ENCODE results near the gene STK11IP.

STK11IP gene

GRCh38 chr2:219563271-219563928, 34.3 kb upstream of the STK11IP start:
- DNase-seq (ENCODE audit: low read depth), result no peak

DNA sequence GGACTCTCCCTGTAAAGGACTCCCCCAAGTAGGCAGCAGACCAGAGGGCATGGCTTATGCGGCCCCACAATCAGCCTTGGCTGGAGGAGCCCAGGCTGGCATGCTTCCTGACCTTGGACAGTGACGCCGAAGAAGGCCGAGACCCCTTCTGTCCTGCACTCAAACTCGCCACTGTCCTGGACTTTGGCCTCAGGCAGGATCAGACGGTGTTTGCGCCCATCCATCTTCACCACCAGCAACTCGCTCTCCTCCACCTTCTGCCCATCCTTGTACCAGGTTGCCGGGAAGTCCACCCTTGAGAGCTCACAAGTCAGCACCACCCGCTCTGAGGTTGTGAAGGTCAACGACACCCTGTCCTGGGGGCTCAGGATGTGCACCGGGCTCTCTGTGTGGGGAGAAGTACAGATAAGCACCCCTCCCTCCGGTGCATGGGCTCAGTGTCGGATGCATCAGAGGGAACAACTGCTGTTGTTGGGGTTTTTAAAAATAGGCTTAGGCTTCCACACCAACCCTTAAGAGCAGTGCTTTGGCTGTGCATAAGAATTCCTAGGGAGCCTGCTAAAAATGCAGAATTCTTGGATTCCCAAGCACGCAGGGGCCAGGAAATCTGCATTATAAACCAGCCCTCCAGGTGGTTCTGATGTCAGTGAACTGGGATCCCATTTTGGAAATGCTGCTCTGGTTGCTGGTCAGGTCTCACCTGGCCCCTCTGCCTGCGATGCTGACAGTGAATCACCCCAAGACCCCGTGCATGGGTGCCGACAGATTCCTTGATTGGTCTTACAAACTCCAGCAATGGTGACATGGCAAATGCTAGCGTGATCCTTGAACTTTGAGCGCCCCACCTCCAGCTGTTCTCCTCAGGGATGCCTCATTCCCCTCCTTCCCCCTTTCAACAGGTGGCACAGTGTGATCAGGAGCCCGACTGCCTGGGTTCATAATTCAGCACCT, 32.3 kb upstream of the STK11IP start:
- DNase-seq (ENCODE audit: low read depth), result no peak

GRCh38 chr2:219566640-219567039, 31.0 kb upstream of the STK11IP start:
- DNase-seq (ENCODE audit: low read depth), result no peak

DNA sequence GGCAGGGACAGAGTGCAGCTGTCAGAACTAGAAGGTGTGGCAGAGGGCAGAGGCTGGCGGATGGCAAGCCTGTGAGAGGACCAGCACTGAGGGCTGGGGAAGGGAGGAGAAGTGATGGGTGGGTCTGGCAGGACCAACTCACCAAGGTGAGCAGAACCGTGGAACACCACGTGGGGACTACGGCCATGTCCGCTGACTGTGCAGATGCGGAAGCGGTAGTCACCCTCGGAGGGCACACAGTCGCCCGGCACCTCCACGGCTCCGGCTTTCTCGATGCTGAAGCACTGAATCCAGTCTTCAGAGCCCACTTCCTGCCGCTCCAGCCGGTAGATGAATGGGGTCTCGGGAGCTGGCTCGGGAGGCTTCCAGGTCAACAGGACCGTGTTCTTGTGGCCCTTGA, 30.5 kb upstream of the STK11IP start:
- DNase-seq (ENCODE audit: low read depth), result no peak

DNA sequence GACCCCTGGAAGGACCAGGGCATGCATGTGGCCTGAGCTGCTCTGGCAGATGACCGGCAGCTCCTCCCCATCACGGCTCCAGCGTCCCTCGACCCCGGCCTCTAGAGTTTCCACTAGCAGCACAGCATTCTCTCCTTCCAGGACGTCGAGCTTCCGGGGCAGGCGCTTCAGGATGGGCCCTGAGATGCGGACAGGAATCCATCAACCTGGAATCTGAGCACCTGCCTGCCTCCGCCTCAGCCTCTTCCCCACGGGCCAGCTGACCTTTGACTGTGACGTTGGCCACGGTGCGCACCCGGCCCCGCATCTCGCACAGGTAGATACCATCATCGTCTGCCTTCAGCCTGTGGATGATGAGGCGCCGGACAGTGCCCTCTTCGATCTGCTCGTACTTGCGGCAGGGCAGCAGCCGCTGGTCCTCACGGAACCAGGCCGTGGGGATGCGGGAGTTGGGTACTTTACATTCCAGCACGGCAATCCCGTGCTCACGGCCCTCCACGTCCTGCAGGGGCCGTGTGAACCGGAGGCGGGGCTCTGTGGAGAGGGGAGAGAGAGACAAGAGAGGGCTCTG, 29.8 kb upstream of the STK11IP start:
- DNase-seq (ENCODE audit: low read depth), result no peak

GRCh38 chr2:219569041-219569440, 28.6 kb upstream of the STK11IP start:
- DNase-seq (ENCODE audit: low read depth), result no peak

DNA sequence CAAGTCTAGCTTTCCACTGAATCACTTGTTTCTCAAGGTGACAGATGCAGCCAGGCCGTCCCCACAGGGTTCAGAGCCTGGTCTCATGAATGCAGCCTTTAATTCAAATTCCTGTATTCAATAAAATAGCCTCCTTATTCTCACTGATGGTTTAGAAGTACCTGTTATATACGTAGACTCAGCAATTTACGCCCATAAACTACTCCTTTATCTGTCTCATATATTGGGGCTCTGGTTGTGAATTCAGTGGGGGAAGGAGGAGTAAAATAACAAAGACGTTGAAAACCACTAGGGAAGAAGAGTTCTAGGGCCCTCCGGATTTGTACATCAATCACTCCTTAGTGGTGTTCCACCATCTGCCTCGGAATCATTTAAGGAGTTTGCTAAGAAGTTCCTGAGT, 28.0 kb upstream of the STK11IP start:
- no peak for DNase-seq (ENCODE audit: low read depth)

- no peak for DNase-seq (ENCODE audit: low read depth)
Observed at GRCh38 chr2:219570194-219570923, 27.3 kb upstream of the STK11IP start.

DNA sequence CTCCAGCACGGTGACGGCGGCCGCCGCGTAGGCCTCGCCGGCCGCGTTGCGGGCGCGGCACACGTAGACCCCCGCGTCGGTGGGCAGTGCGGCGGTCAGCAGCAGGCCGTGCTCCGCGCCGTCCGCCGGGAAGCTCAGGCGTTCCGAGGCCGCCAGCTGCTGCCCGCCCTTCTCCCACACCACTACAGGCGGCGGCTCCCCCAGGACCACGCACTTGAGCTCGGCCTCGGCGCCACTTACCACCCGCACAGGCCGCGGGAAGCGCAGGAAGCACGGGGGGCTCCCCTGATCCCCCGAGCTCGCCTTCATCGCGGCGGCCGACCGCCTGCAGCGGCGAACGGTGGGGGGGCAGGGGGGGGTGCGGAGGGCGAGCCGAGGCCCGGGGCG, 26.7 kb upstream of the STK11IP start:
- DNase-seq (ENCODE audit: low read depth), result no peak

GRCh38 chr2:219571311-219572236, 26.1 kb upstream of the STK11IP start, which contains the start of gene OBSL1:
Gene OBSL1 (minus strand): TSS chr2:219571539. CDS start chr2:219571232, 307 bp downstream.
- peak; percentile 91 for DNase-seq (ENCODE audit: low read depth)

DNA sequence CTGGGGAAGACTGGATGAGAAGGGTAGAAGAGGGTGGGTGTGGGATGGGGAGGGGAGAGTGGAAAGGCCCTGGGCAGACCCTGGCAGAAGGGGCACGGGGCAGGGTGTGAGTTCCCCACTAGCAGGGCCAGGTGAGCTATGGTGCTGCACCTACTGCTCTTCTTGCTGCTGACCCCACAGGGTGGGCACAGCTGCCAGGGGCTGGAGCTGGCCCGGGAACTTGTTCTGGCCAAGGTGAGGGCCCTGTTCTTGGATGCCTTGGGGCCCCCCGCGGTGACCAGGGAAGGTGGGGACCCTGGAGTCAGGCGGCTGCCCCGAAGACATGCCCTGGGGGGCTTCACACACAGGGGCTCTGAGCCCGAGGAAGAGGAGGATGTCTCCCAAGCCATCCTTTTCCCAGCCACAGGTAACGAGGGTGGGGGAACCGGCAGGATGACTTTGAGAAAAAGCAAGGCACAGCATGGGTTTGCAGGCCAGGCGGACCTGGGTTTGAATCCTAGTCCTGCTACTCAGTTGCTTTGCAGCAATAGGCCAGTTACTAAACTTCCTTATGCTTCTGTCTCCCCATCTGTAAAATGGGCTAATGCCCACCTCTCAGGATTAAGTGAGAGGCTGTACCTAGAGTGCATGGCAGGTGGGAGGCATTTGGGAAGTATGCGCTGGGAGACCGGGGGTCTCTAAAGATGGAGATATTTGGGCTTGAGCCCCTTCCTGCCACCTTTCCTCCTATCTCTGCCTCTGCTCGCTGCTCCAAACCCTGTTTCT, 25.2 kb upstream of the STK11IP start, which contains the start of gene INHA:
TSS of gene INHA (plus strand) at position 74 of the 765 bp plus-strand sequence. CDS start at position 139, 65 bp downstream.
- no peak for DNase-seq (ENCODE audit: low read depth)

DNA sequence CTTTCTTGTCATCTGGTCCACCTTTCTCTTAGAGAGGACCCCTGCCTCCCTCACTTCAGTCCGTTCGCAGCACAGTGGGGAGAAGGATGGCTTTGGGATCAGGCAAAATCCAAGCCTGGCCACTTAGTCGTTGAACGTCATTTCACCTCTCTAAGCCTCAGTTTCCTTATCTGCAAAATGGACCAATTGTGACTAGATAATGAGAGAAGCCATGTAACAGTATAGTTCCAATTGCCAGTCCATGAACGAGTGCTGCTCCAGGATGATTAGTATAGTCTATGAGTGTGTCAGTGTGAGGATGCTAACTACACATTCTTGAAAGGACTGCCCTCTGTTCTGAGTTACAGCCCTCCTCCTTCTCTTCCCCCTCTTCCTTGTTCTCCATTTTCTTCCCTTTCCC, 24.5 kb upstream of the STK11IP start:
- no peak for DNase-seq (ENCODE audit: low read depth)

GRCh38 chr2:219574484-219575311, 23.0 kb upstream of the STK11IP start:
- DNase-seq (ENCODE audit: low read depth), result no peak

- DNase-seq (ENCODE audit: low read depth), result no peak
Observed at GRCh38 chr2:219575566-219576504, 21.8 kb upstream of the STK11IP start.

- DNase-seq (ENCODE audit: low read depth), result no peak
Observed at GRCh38 chr2:219576505-219577388, 20.9 kb upstream of the STK11IP start.

DNA sequence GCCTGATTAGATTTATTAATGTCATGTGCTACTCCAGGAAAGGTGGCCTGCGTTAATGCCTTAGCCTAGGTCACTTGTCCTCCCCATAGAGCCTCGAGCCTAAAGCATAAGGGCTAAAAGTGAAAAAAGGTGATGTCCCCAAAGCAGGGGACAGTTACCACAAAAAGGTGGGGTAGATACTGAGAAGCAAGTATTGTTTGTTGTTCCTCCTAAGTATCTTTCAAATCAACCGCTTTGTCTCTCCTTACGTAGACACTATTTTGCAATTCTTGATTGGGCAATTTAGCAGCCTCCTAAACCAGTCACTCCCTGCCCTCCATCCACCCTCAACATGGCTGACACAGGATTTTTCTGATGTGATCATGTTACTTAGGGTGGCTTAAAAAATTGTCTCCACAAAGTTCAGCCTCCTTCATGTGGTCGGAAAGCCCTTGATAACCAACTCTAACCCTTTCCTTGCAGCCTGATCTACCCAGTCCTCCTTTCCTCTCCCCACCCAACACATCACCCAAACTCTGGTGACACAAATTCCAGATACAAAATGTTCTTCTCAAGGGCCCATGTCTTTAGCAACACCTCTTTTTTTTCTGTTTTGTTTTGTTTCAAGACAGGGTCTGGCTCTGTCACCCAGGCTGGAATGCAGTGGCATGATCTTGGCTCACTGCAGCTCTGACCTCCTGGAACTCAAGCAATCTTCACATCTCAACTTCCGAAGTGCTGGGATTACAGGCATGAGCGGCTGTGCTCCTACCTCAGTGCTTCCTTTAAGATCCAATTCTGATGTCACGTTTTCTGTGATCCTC, 18.6 kb upstream of the STK11IP start:
- DNase-seq (ENCODE audit: low read depth), result no peak

All from CMK (cell line).